ENCODE measurements around the gene DYSF.

DNA sequence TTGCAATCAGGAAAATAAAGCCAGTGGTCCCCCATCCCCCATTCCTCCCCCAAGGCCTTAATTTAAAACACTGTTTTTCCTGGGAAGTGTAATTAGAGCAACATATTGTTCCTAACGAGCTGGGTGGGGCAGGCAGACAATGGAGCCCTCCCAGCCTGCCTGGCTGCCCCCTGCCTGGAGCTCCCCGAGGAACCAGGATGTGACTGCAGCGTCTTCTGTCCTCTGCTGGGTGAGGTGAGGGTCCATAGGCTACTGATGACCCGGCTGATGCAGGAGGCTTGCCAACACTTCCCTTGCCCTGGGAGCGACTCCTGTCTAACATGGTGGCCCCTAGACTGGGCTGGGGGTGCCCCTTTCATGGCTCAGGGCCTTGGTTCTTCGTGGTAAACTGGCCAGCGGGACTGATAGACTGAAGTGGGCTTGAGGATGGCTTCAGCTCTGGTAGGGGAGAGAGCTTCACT lies 152.4 kb downstream of the DYSF start:
- TF ChIP-seq, protein P1, sequence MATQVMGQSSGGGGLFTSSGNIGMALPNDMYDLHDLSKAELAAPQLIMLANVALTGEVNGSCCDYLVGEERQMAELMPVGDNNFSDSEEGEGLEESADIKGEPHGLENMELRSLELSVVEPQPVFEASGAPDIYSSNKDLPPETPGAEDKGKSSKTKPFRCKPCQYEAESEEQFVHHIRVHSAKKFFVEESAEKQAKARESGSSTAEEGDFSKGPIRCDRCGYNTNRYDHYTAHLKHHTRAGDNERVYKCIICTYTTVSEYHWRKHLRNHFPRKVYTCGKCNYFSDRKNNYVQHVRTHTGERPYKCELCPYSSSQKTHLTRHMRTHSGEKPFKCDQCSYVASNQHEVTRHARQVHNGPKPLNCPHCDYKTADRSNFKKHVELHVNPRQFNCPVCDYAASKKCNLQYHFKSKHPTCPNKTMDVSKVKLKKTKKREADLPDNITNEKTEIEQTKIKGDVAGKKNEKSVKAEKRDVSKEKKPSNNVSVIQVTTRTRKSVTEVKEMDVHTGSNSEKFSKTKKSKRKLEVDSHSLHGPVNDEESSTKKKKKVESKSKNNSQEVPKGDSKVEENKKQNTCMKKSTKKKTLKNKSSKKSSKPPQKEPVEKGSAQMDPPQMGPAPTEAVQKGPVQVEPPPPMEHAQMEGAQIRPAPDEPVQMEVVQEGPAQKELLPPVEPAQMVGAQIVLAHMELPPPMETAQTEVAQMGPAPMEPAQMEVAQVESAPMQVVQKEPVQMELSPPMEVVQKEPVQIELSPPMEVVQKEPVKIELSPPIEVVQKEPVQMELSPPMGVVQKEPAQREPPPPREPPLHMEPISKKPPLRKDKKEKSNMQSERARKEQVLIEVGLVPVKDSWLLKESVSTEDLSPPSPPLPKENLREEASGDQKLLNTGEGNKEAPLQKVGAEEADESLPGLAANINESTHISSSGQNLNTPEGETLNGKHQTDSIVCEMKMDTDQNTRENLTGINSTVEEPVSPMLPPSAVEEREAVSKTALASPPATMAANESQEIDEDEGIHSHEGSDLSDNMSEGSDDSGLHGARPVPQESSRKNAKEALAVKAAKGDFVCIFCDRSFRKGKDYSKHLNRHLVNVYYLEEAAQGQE (IDR thresholded peaks at IDR 0.05; ENCODE audit: low read depth) = no peak
- no peak for TF ChIP-seq CREB1 (IDR thresholded peaks at IDR 0.05; ENCODE audit: low read depth)
- TF ChIP-seq EP300 (IDR thresholded peaks at IDR 0.05; ENCODE audit: borderline replicate concordance) = no peak
- TF ChIP-seq YY1 (IDR thresholded peaks at IDR 0.05; ENCODE audit: low read depth) = no peak
- TF ChIP-seq, protein P2, sequence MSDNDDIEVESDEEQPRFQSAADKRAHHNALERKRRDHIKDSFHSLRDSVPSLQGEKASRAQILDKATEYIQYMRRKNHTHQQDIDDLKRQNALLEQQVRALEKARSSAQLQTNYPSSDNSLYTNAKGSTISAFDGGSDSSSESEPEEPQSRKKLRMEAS (IDR thresholded peaks at IDR 0.05) = no peak
- TF ChIP-seq EGR1 (IDR thresholded peaks at IDR 0.05) = no peak
- no peak for TF ChIP-seq RAD21 (IDR thresholded peaks at IDR 0.05; ENCODE audit: low read depth)
- no peak for TF ChIP-seq TAF1 (IDR thresholded peaks at IDR 0.05; ENCODE audit: low read depth)
